ENCODE measurements around the gene PTPRK. TPM values are rescaled to one million over a fixed set of nuclear protein-coding genes. Genes with fewer than 3 reads are reported as not detected.
A peak's percentile ranks its signal among the peaks of the same experiment; 100 is the strongest.
"Not testable (repeated sequence)": the region's sequence is repeated elsewhere in the genome, so short reads cannot be mapped to it uniquely, and the experiment has no call there.

Gene PTPRK
- total RNA-seq, 1 donor from 2014 or later = 87.4 TPM

- peak; percentile 78 to 85 for DNase-seq (ENCODE audit: low read depth in 2 of 2)
Measured at GRCh38 chr6:128491610-128492206, 28.7 kb downstream of the PTPRK start.

GRCh38 chr6:128491100-128491581 is 29.3 kb downstream of the PTPRK start:
- DNase-seq (ENCODE audit: low read depth in 2 of 2) = peak; percentile 61 to 83

- DNase-seq (ENCODE audit: low read depth in 2 of 2) = peak in 1 of 2 donors; percentile 73
Measured at GRCh38 chr6:128487746-128488145, 32.7 kb downstream of the PTPRK start.

- DNase-seq (ENCODE audit: low read depth in 2 of 2) = no peak
Measured at GRCh38 chr6:128487055-128487454, 33.3 kb downstream of the PTPRK start.

GRCh38 chr6:128486580-128486979 is 33.8 kb downstream of the PTPRK start:
- DNase-seq (ENCODE audit: low read depth in 2 of 2) = not testable (repeated sequence)

GRCh38 chr6:128483472-128484135 is 36.8 kb downstream of the PTPRK start:
- DNase-seq (ENCODE audit: low read depth in 2 of 2) = peak; percentile 89 to 96

GRCh38 chr6:128482642-128483041 is 37.8 kb downstream of the PTPRK start:
- DNase-seq (ENCODE audit: low read depth in 2 of 2) = peak in 1 of 2 donors; percentile 85

- DNase-seq (ENCODE audit: low read depth in 2 of 2) = no peak
Measured at GRCh38 chr6:128479991-128480390, 40.4 kb downstream of the PTPRK start.

GRCh38 chr6:128479048-128479666 is 41.2 kb downstream of the PTPRK start:
- no peak for DNase-seq (ENCODE audit: low read depth in 2 of 2)

- no peak for DNase-seq (ENCODE audit: low read depth in 2 of 2)
Measured at GRCh38 chr6:128478230-128479047, 42.0 kb downstream of the PTPRK start.

GRCh38 chr6:128474933-128475332 is 45.5 kb downstream of the PTPRK start:
- DNase-seq (ENCODE audit: low read depth in 2 of 2) = no peak

GRCh38 chr6:128474481-128474880 is 45.9 kb downstream of the PTPRK start:
- no peak for DNase-seq (ENCODE audit: low read depth in 2 of 2)

- DNase-seq (ENCODE audit: low read depth in 2 of 2) = no peak
Measured at GRCh38 chr6:128471907-128472306, 48.5 kb downstream of the PTPRK start.

GRCh38 chr6:128465368-128466343 is 54.7 kb downstream of the PTPRK start:
- DNase-seq (ENCODE audit: low read depth in 2 of 2) = no peak

- peak; percentile 75 to 76 for DNase-seq (ENCODE audit: low read depth in 2 of 2)
Measured at GRCh38 chr6:128464790-128465189, 55.6 kb downstream of the PTPRK start.

- peak; percentile 36 to 72 for DNase-seq (ENCODE audit: low read depth in 2 of 2)
Measured at GRCh38 chr6:128463942-128464341, 56.5 kb downstream of the PTPRK start.

GRCh38 chr6:128461501-128461900 is 58.9 kb downstream of the PTPRK start:
- DNase-seq (ENCODE audit: low read depth in 2 of 2) = no peak

- DNase-seq (ENCODE audit: low read depth in 2 of 2) = no peak
Measured at GRCh38 chr6:128456510-128457230, 63.7 kb downstream of the PTPRK start.

- DNase-seq (ENCODE audit: low read depth in 2 of 2) = no peak
Measured at GRCh38 chr6:128455959-128456358, 64.4 kb downstream of the PTPRK start.

- DNase-seq (ENCODE audit: low read depth in 2 of 2) = no peak
Measured at GRCh38 chr6:128452713-128453112, 67.7 kb downstream of the PTPRK start.
